SK-N-SH (cell line): ENCODE data around the gene CCDC93. TPM values are rescaled to one million over a fixed set of nuclear protein-coding genes. Genes with fewer than 3 reads are reported as not detected.
A peak's percentile ranks its signal among the peaks of the same experiment; 100 is the strongest.

Source experiments
- CTCF ChIA-PET: fragments of 300-600, 350-600 bp; formaldehyde crosslinking; extraction: SDS; loops from one replicate; lab custom pipeline; 2021; lab: Yijun Ruan, JAX
- POLR2A ChIA-PET: fragments of 350-600 bp; sonication (Branson Sonifier 250); formaldehyde crosslinking; extraction: SDS; loops from one replicate; lab custom pipeline; 2020; ENCODE audit warnings: antibody characterized with exemption, inconsistent platforms; lab: Yijun Ruan, JAX
- DNase-seq: peaks from one replicate; pipeline ENCODE4 v3.0.0; 2012
- H2AFZ ChIP-seq: fragments of 200-600 bp; sonication (generic); 2 replicates; pipeline ENCODE4 v1.8.1; 2016; ENCODE audit warnings: antibody characterized with exemption, mild to moderate bottlenecking, low read depth
- H3F3A ChIP-seq: fragments of 200-600 bp; sonication (generic); replicated peaks from 2 replicates; pipeline ENCODE3; 2016; ENCODE audit warnings: antibody characterized with exemption, mild to moderate bottlenecking; ENCODE audit not compliant: insufficient read depth
- H3K27ac ChIP-seq, 2 experiments: fragments of 200-500 bp in 1 of 2; fragments of 200-600 bp in 1 of 2; sonication (Bioruptor generic) in 1 of 2; sonication (generic), shearing (Covaris generic) in 1 of 2; 2 replicates each; pipeline versions ENCODE4 v1.5.1 to v1.6.1; 2014 to 2016; ENCODE audit warnings: low read depth in 2 of 2, inconsistent platforms in 1 of 2, low read length in 1 of 2, mild to moderate bottlenecking in 1 of 2, mixed read lengths in 1 of 2
- H3K27me3 ChIP-seq: fragments of 200-600 bp; sonication (generic), shearing (Covaris generic); 2 replicates; pipeline ENCODE4 v1.6.1; 2016; ENCODE audit warnings: mixed run types; ENCODE audit not compliant: insufficient read depth
- H3K36me3 ChIP-seq, 2 experiments: fragments of 200-500 bp in 1 of 2; fragments of 200-600 bp in 1 of 2; sonication (Bioruptor generic) in 1 of 2; sonication (generic) in 1 of 2; replicated peaks in 1 of 2; 2 replicates each; pipeline versions ENCODE3 to v1.5.1; 2014 to 2016; ENCODE audit warnings: low read length in 1 of 2, mild to moderate bottlenecking in 1 of 2; ENCODE audit not compliant: insufficient read depth in 2 of 2, control insufficient read depth in 1 of 2
- H3K4me1 ChIP-seq, 2 experiments: fragments of 200-500 bp in 1 of 2; fragments of 200-600 bp in 1 of 2; sonication (Bioruptor generic) in 1 of 2; sonication (generic), shearing (Covaris generic) in 1 of 2; 2 replicates each; pipeline versions ENCODE4 v1.5.1 to v1.6.1; 2014 to 2016; ENCODE audit warnings: low read depth in 1 of 2, low read length in 1 of 2, mixed run types in 1 of 2; ENCODE audit not compliant: insufficient read depth in 2 of 2, control insufficient read depth in 1 of 2
- H3K4me2 ChIP-seq: fragments of 200-600 bp; sonication (generic), shearing (Covaris generic); 2 replicates; pipeline ENCODE4 v1.6.1; 2017; ENCODE audit warnings: mixed run types
- H3K4me3 ChIP-seq, 2 experiments: fragments of 200-500 bp in 1 of 2; fragments of 200-600 bp in 1 of 2; sonication (Bioruptor generic) in 1 of 2; sonication (generic), shearing (Covaris generic) in 1 of 2; 2 replicates each; pipeline versions ENCODE4 v1.5.1 to v1.8.1; 2014 to 2016; ENCODE audit warnings: low read depth in 2 of 2, inconsistent platforms in 1 of 2, low read length in 1 of 2, mild to moderate bottlenecking in 1 of 2, mixed read lengths in 1 of 2, moderate library complexity in 1 of 2
- H3K79me2 ChIP-seq: fragments of 200-600 bp; sonication (generic); 2 replicates; pipeline ENCODE4 v1.8.1; 2017; ENCODE audit warnings: mild to moderate bottlenecking; ENCODE audit not compliant: insufficient read depth
- H3K9ac ChIP-seq: fragments of 200-600 bp; sonication (generic); 2 replicates; pipeline ENCODE4 v1.6.1; 2017; ENCODE audit warnings: mixed run types
- H3K9me2 ChIP-seq: fragments of 200-600 bp; sonication (generic); 2 replicates; pipeline ENCODE4 v1.6.1; 2017; ENCODE audit warnings: mixed run types
- H3K9me3 ChIP-seq: fragments of 200-600 bp; sonication (generic); 2 replicates; pipeline ENCODE4 v1.6.1; 2017; ENCODE audit warnings: mixed run types, mild to moderate bottlenecking, moderate library complexity
- H4K20me1 ChIP-seq: fragments of 200-600 bp; sonication (generic); 2 replicates; pipeline ENCODE4 v1.6.1; 2017; ENCODE audit warnings: mild to moderate bottlenecking, mixed run types; ENCODE audit not compliant: insufficient read depth
- CTCF ChIP-seq: fragments of 200-600 bp; sonication (generic); IDR thresholded peaks from 2 replicates; pipeline ENCODE4 v1.6.1; 2017; ENCODE audit warnings: antibody characterized with exemption, mild to moderate bottlenecking, moderate library complexity
- ELF1 ChIP-seq: IDR thresholded peaks from 2 replicates; pipeline ENCODE4 v1.4.0; 2012
- FOSL2 ChIP-seq: IDR thresholded peaks from 2 replicates; pipeline ENCODE4 v1.4.0; 2012; ENCODE audit warnings: low read depth, mild to moderate bottlenecking, moderate library complexity, borderline replicate concordance
- FOXJ3 ChIP-seq: sonication (generic); formaldehyde crosslinking; IDR thresholded peaks from 2 replicates; pipeline ENCODE4 v1.5.1; 2020; ENCODE audit warnings: mild to moderate bottlenecking, missing genetic modification reagents
- GATA2 ChIP-seq: sonication (generic); formaldehyde crosslinking; IDR thresholded peaks from 2 replicates; pipeline ENCODE4 v1.5.0; 2020; ENCODE audit warnings: mild to moderate bottlenecking, missing genetic modification reagents
- JUND ChIP-seq: IDR thresholded peaks from 2 replicates; pipeline ENCODE4 v1.4.0; 2012
- MEF2A ChIP-seq: IDR thresholded peaks from 2 replicates; pipeline ENCODE4 v1.4.0; 2012; ENCODE audit warnings: low read depth, borderline replicate concordance
- MXI1 ChIP-seq: IDR thresholded peaks from 2 replicates; pipeline ENCODE4 v1.6.1; 2012; ENCODE audit warnings: mild to moderate bottlenecking, low read depth, low read length, improper control_type of control experiment
- NRF1 ChIP-seq: IDR thresholded peaks from 2 replicates; pipeline ENCODE4 v1.6.1; 2012; ENCODE audit warnings: low read depth, mild to moderate bottlenecking, low read length
- POLR2AphosphoS5 ChIP-seq: IDR thresholded peaks from 2 replicates; pipeline ENCODE4 v1.6.1; 2012; ENCODE audit warnings: low read depth, low read length
- RAD21 ChIP-seq: IDR thresholded peaks from 2 replicates; pipeline ENCODE4 v1.6.1; 2012; ENCODE audit warnings: mild to moderate bottlenecking, low read length
- RCOR1 ChIP-seq: fragments of 150-350 bp; IDR thresholded peaks from 2 replicates; pipeline ENCODE4 v1.6.1; 2017; ENCODE audit warnings: antibody characterized with exemption, low read length
- REST ChIP-seq: IDR thresholded peaks from 2 replicates; pipeline ENCODE4 v1.6.1; 2012; ENCODE audit warnings: mild to moderate bottlenecking, low read depth, low read length, moderate library complexity
- SIN3A ChIP-seq: IDR thresholded peaks from 2 replicates; pipeline ENCODE4 v1.6.1; 2012; ENCODE audit warnings: low read depth, mild to moderate bottlenecking, low read length, moderate library complexity, borderline replicate concordance
- TEAD4 ChIP-seq: IDR thresholded peaks from 2 replicates; pipeline ENCODE4 v1.4.0; 2012; ENCODE audit warnings: mild to moderate bottlenecking, borderline replicate concordance; ENCODE audit not compliant: insufficient read depth
- WGBS: methylation state at CpG from one replicate; pipeline ENCODE4 v1.1.6; 2017; ENCODE audit warnings: low lambda C conversion rate; 5-methylcytosine and 5-hydroxymethylcytosine counted together
- polyA plus RNA-seq, 3 experiments: library from polyadenylated mRNA; depleted of rRNA; stranded (reverse); fragments of >200 nt; gene quantifications; 2 replicates each; pipeline ENCODE4 v1.2.3, GENCODE V29; 2012
- TF ChIP-seq, protein P1 (sequence below): IDR thresholded peaks from 2 replicates; pipeline ENCODE4; 2012
- TF ChIP-seq, protein P2 (sequence below): fragments of 150-350 bp; IDR thresholded peaks from 2 replicates; pipeline ENCODE4 v1.6.1; 2017; ENCODE audit warnings: antibody characterized with exemption, low read length, low read depth, borderline replicate concordance
- TF ChIP-seq, protein P3 (sequence below): IDR thresholded peaks from 2 replicates; pipeline ENCODE4 v1.4.0; 2012; ENCODE audit warnings: low read depth

CCDC93 gene
- polyA plus RNA-seq, 1 of the 3 experiments (the other 2 are of a cell fraction), result 11.7 TPM

DNA sequence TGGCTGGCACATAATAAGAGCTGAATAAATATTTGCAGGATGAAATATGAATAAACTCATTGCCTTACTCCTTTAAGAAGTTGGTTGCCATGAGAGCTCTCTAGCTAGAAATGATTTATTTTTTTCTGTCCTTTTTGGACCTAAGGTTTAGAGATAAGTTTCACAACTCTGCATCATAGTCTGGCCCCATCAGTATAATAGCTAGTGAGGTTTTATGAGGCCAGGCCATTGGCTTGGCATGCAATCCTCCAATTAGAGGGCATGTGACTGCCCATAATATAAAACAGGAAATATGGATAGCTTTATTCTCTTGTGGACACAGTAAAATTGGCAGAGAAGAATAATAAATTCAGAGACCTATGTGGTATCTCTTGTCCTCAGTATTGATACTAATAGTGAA, 48.2 kb upstream of the CCDC93 start:
- no peak overlapping the region for H3K4me2 ChIP-seq
- ChIA-PET CTCF (interaction anchor here (0.7 to 5.7 kb wide), 7 partner anchors 11 to 820 kb away, joined by 3 to 32 read pairs (median 3); no protein-coding TSS in a partner anchor), POLR2A (no interaction called here)
- H3K9me3 ChIP-seq, result no peaks in the 10 kb centered on the region
- H3K27ac ChIP-seq, result no peak overlapping the region
- no peaks in the 10 kb centered on the region for H4K20me1 ChIP-seq
- no peaks in the 10 kb centered on the region; a peak in 1 of 4 replicates for H3K4me1 ChIP-seq
- no peak overlapping the region for H2AFZ ChIP-seq
- no peak overlapping the region for H3K9ac ChIP-seq
- no peaks in the 10 kb centered on the region for H3F3A ChIP-seq
- TF ChIP-seq NRF1, result no peak
- TF ChIP-seq TEAD4, result no peak
- no peak for TF ChIP-seq POLR2AphosphoS5
- TF ChIP-seq, protein P1, sequence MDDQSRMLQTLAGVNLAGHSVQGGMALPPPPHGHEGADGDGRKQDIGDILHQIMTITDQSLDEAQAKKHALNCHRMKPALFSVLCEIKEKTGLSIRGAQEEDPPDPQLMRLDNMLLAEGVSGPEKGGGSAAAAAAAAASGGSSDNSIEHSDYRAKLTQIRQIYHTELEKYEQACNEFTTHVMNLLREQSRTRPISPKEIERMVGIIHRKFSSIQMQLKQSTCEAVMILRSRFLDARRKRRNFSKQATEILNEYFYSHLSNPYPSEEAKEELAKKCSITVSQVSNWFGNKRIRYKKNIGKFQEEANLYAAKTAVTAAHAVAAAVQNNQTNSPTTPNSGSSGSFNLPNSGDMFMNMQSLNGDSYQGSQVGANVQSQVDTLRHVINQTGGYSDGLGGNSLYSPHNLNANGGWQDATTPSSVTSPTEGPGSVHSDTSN, result no peak
- no peaks in the 10 kb centered on the region for H3K9me2 ChIP-seq
- H3K79me2 ChIP-seq, result no peaks in the 10 kb centered on the region
- no peak overlapping the region for H3K4me3 ChIP-seq
- H3K27me3 ChIP-seq, result peaks cover 5% of the 10 kb centered on the region; the same call in 1 of the 2 replicates
- no peak for DNase-seq
- no peaks in the 10 kb centered on the region for H3K36me3 ChIP-seq

GRCh38 chr2:118061135-118061955, 47.5 kb upstream of the CCDC93 start:
- 14% methylated on average over 4 of the region's 4 CpGs for WGBS
- no peak for TF ChIP-seq JUND
- TF ChIP-seq, protein P2, sequence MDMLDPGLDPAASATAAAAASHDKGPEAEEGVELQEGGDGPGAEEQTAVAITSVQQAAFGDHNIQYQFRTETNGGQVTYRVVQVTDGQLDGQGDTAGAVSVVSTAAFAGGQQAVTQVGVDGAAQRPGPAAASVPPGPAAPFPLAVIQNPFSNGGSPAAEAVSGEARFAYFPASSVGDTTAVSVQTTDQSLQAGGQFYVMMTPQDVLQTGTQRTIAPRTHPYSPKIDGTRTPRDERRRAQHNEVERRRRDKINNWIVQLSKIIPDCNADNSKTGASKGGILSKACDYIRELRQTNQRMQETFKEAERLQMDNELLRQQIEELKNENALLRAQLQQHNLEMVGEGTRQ, result no peak
- TF ChIP-seq, protein P1, result no peak
- TF ChIP-seq FOXJ3 (CRISPR knock-in tag), result no peak
- TF ChIP-seq, protein P3, sequence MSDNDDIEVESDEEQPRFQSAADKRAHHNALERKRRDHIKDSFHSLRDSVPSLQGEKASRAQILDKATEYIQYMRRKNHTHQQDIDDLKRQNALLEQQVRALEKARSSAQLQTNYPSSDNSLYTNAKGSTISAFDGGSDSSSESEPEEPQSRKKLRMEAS, result no peak
- no peak for TF ChIP-seq RCOR1
- no peak for TF ChIP-seq NRF1
- no peak for TF ChIP-seq SIN3A
- TF ChIP-seq FOSL2, result no peak
- no peak for TF ChIP-seq GATA2 (CRISPR knock-in tag)
- TF ChIP-seq RAD21, result peak; percentile 59
- TF ChIP-seq CTCF, result peak; percentile 51
- no peak for TF ChIP-seq ELF1
- no peak for TF ChIP-seq MXI1
- no peak for TF ChIP-seq MEF2A
- no peak for TF ChIP-seq REST

More at GRCh38 chr2:118061135-118061955, 47.5 kb upstream of the CCDC93 start:
- no peaks in the 10 kb centered on the region for H3K9me2 ChIP-seq
- ChIA-PET POLR2A (no interaction called here), CTCF (interaction anchor here (1.0 to 5.7 kb wide), 5 partner anchors 8 to 821 kb away, joined by 3 to 32 read pairs (median 3); no protein-coding TSS in a partner anchor)
- peak; percentile 2 for DNase-seq
- H3K36me3 ChIP-seq, result no peaks in the 10 kb centered on the region
- no peaks in the 10 kb centered on the region for H3F3A ChIP-seq
- H3K27me3 ChIP-seq, result peaks cover 5% of the 10 kb centered on the region; the same call in 1 of the 2 replicates
- H3K9me3 ChIP-seq, result no peaks in the 10 kb centered on the region
- no peak overlapping the region for H3K4me2 ChIP-seq
- no peaks in the 10 kb centered on the region; a peak in 1 of 4 replicates for H3K4me1 ChIP-seq
- H3K79me2 ChIP-seq, result no peaks in the 10 kb centered on the region
- H3K27ac ChIP-seq, result no peak overlapping the region
- H2AFZ ChIP-seq, result no peak overlapping the region
- no peak overlapping the region for H3K4me3 ChIP-seq
- no peaks in the 10 kb centered on the region for H4K20me1 ChIP-seq
- H3K9ac ChIP-seq, result no peak overlapping the region
